Heart right ventricle (tissue), 16 donors: ENCODE results near the gene ARHGAP33. TPM values are rescaled to one million over a fixed set of nuclear protein-coding genes. Genes with fewer than 3 reads are reported as not detected.

ENCODE experiments used
- ATAC-seq, 8 donors: fragments of 200-7000 bp; cut with Tn5 transposase; one replicate each; pipeline ENCODE4 v1.9.1; 2020; ENCODE audit warnings: mild to moderate bottlenecking in 8 of 8, moderate library complexity in 8 of 8, moderate number of reproducible peaks in 1 of 8
- DNase-seq, 2 donors: peaks; one replicate each; pipeline ENCODE4 v3.0.0-alpha.2; 2020
- H3K27ac ChIP-seq, 10 donors: fragments of 200-600 bp; sonication (generic) in 2 of 10; one replicate each; pipeline versions ENCODE4 v1.5.0 to v1.8.0; 2020 to 2022; ENCODE audit warnings: mild to moderate bottlenecking in 3 of 10
- H3K27me3 ChIP-seq, 7 donors: fragments of 200-600 bp; one replicate each; pipeline ENCODE4 v1.8.0; 2021 to 2022; ENCODE audit warnings: mild to moderate bottlenecking in 2 of 7
- H3K36me3 ChIP-seq, 9 donors: fragments of 200-600 bp; sonication (generic) in 1 of 9; one replicate each; pipeline versions ENCODE4 v1.5.0 to v1.8.0; 2020 to 2022; ENCODE audit warnings: mild to moderate bottlenecking in 2 of 9
- H3K4me1 ChIP-seq, 9 donors: fragments of 200-600 bp; sonication (generic) in 1 of 9; one replicate each; pipeline versions ENCODE4 v1.5.0 to v1.8.0; 2020 to 2022; ENCODE audit warnings: mild to moderate bottlenecking in 4 of 9
- H3K4me3 ChIP-seq, 10 donors: fragments of 200-600 bp; sonication (generic) in 2 of 10; one replicate each; pipeline versions ENCODE4 v1.5.0 to v1.8.0; 2020 to 2022; ENCODE audit warnings: mild to moderate bottlenecking in 7 of 10, moderate library complexity in 2 of 10
- H3K9me3 ChIP-seq, 11 donors: fragments of 200-600 bp in 10 of 11; sonication (generic) in 2 of 11; one replicate each; pipeline versions ENCODE4 v1.5.0 to v1.8.0; 2013 to 2022; ENCODE audit warnings: mild to moderate bottlenecking in 2 of 11, control low read depth in 1 of 11, moderate library complexity in 1 of 11
- WGBS, 2 donors: extraction: QIAGEN DNeasy Blood & Tissue Kit; methylation state at CpG; one replicate each; pipeline ENCODE4 v1.1.7; 2013; ENCODE audit warnings: inconsistent platforms in 1 of 2; 5-methylcytosine and 5-hydroxymethylcytosine counted together
- intact Hi-C, 10 donors: fragments of 100-400 bp; cut with DNase I; formaldehyde crosslinking; loops; one replicate each; pipeline versions ENCODE4 v1.11.1 to v1.14.2; 2022
- polyA plus RNA-seq, 2 donors: library from polyadenylated mRNA; stranded (reverse); fragments of 200-250 nt; gene quantifications; one replicate each; pipeline ENCODE4 v1.2.3, GENCODE V29; 2013
- total RNA-seq, 10 donors: library from RNA; stranded (reverse); fragmentation: NEBNext Ultra II Directional in 3 of 10; extraction: Animal tissue kit (Norgen Biotek cat#: 25700) in 3 of 10; gene quantifications; one replicate each; pipeline versions ENCODE4 v1.2.1 to v1.2.4, GENCODE V29; 2021 to 2023
- TF ChIP-seq, protein P1 (sequence below), 9 donors: fragments of 200-600 bp; sonication (generic) in 2 of 9; IDR thresholded peaks; one replicate each; pipeline versions ENCODE4 v1.5.0 to v1.8.0; 2021 to 2022; ENCODE audit warnings: antibody characterized with exemption in 9 of 9, mild to moderate bottlenecking in 5 of 9, moderate library complexity in 1 of 9
- donor health status: Arrhythmogenic right ventricular cardiomyopathy.
- donor health status: ischemic (EF 13 %, LVEDD 7.1; RV severe dilation, severe dysfunction).
- donor health status: healthy with polysubstance abuse.
- donor health status: DM: no; HTN: yes; CAD: no.
- donor health status: DM: no; HTN: no; CAD: no.
- donor health status: ischemic (EF 25% LVEDD 6.9; RV normal size, moderate dysfunction).
- donor health status: ischemic (EF 25% LVEDD 5.7; RV mildly dilated, moderate dysfunction).
- donor health status: healthy.
- donor health status: DM: yes; HTN: yes; CAD: no.
- donor health status: Ischemic cardiomyopathy.
- donor health status: ischemic (EF 35%, LVEDD 5.7; RV mildly dilated, moderate dysfunction).
- donor health status: nonischemic (EF 11% LVEDD 7.7; RV severe dilation, severe dysfunction).
- donor health status: DM: yes; HTN: yes; CAD: no.
- donor health status: PGD.
- donor health status: ischemic (EF 29% LVEDD 5.4; RV normal size, mild dysfunction).
- donor health status: nonischemic (EF 23%, LVEDD 6.1; RV moderate dilation, normal function).

ARHGAP33 gene
- total and polyA plus RNA-seq, 12 donors = 1.3 to 10.1 (median 5.6) TPM

GRCh38 chr19:35745328-35746086 is 29.9 kb upstream of the ARHGAP33 start, which contains the start of the genes PSENEN and U2AF1L4:
TSS of gene PSENEN (plus strand) at chr19:35745651. CDS start at chr19:35745931, 280 bp downstream.
TSS of gene U2AF1L4 (minus strand) at chr19:35745418. CDS start at chr19:35745391, 27 bp downstream.
- peak within 1 kb of the TSS; percentile 69 to 97 (median 84) for H3K4me3 ChIP-seq
- ATAC-seq (peak; percentile 81 to 92 (median 88)), DNase-seq (peak; percentile 95 to 98)
- H3K36me3 ChIP-seq = peaks cover 0 to 12% (median 0%) of the 10 kb centered on the region in 9 donors
- TF ChIP-seq, protein P1, sequence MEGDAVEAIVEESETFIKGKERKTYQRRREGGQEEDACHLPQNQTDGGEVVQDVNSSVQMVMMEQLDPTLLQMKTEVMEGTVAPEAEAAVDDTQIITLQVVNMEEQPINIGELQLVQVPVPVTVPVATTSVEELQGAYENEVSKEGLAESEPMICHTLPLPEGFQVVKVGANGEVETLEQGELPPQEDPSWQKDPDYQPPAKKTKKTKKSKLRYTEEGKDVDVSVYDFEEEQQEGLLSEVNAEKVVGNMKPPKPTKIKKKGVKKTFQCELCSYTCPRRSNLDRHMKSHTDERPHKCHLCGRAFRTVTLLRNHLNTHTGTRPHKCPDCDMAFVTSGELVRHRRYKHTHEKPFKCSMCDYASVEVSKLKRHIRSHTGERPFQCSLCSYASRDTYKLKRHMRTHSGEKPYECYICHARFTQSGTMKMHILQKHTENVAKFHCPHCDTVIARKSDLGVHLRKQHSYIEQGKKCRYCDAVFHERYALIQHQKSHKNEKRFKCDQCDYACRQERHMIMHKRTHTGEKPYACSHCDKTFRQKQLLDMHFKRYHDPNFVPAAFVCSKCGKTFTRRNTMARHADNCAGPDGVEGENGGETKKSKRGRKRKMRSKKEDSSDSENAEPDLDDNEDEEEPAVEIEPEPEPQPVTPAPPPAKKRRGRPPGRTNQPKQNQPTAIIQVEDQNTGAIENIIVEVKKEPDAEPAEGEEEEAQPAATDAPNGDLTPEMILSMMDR (IDR thresholded peaks at IDR 0.05) = no peak
- no peaks in the 10 kb centered on the region for H3K9me3 ChIP-seq
- intact Hi-C loops = loop anchor here in 4 of 10 donors (2.0 to 10.0 kb wide), 4 partner anchors 27 to 189 kb away; partner anchors contain the start of genes LRFN3 (in 2 of the 4) and KMT2B (in 1 of the 4)
- no peaks in the 10 kb centered on the region for H3K27me3 ChIP-seq
- peaks cover 7 to 79% (median 49%) of the 10 kb centered on the region in 9 donors for H3K4me1 ChIP-seq
- 0 to 1% methylated on average over 40 of the region's 40 CpGs for WGBS, 2 donors
- peak within 1 kb of the TSS; percentile 97 to 100 (median 100) for H3K27ac ChIP-seq

DNA sequence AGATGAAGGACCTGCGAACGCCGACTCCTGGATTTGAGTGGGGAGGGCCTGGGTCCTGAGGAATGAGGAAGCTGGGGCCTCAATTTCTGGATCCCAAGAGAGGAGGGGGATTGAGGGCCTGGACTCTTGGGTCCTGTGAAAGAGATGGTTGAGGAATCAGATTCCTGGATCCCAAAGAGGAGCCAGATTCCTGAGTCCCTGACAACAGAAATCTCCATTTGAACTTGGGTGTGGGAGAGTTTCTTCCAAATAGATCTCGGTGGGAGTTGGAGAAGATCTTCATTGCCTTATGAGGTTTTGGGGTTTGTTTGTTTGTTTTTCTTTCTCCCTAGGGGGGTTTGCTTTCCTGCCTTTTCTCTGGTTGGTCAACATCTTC is 29.3 kb upstream of the ARHGAP33 start:
- WGBS, 2 donors = 1 to 13% methylated on average over 4 of the region's 4 CpGs
- DNase-seq = no peak
- peaks cover 7 to 76% (median 46%) of the 10 kb centered on the region in 9 donors for H3K4me1 ChIP-seq
- no peaks in the 10 kb centered on the region for H3K27me3 ChIP-seq
- TF ChIP-seq, protein P1 (IDR thresholded peaks at IDR 0.05) = no peak
- peaks cover 0 to 12% (median 0%) of the 10 kb centered on the region in 9 donors for H3K36me3 ChIP-seq
- no peak for ATAC-seq
- H3K9me3 ChIP-seq = no peaks in the 10 kb centered on the region
- H3K4me3 ChIP-seq = peak overlapping the region; percentile 56 to 97 (median 84)
- intact Hi-C loops = loop anchor here in 3 of 10 donors (5.0 to 10.0 kb wide), 2 partner anchors 186 to 189 kb away; partner anchors contain the start of gene LRFN3 (in 2 of the 3)
- peak overlapping the region in 9 of 10 donors; percentile 23 to 100 (median 100) for H3K27ac ChIP-seq

- H3K4me1 ChIP-seq = peaks cover 7 to 71% (median 44%) of the 10 kb centered on the region in 9 donors
- peak overlapping the region in 5 of 10 donors; percentile 69 to 86 (median 83) for H3K4me3 ChIP-seq
- H3K36me3 ChIP-seq = peaks cover 0 to 13% (median 0%) of the 10 kb centered on the region in 9 donors
- H3K27me3 ChIP-seq = no peaks in the 10 kb centered on the region
- no peaks in the 10 kb centered on the region for H3K9me3 ChIP-seq
- 86 to 90% methylated on average over 5 of the region's 5 CpGs for WGBS, 2 donors
- ATAC-seq (no peak), DNase-seq (no peak)
- peak overlapping the region in 2 of 10 donors; percentile 97 to 100 for H3K27ac ChIP-seq
- intact Hi-C loops = loop anchor here in 3 of 10 donors (5.0 to 10.0 kb wide), 2 partner anchors 186 to 188 kb away; partner anchors contain the start of gene LRFN3 (in 2 of the 3)
- TF ChIP-seq, protein P1 (IDR thresholded peaks at IDR 0.05) = no peak
Measured at GRCh38 chr19:35746531-35746930, 28.8 kb upstream of the ARHGAP33 start.
